Duodenal mucosa (tissue), 2 donors: ENCODE data around the gene INMT.

Source experiments
- H3K27ac ChIP-seq: one replicate; pipeline ENCODE4 v1.7.0; 2013; ENCODE audit warnings: low read depth, low read length
- H3K27me3 ChIP-seq, 2 donors: one replicate each; pipeline ENCODE4 v1.7.0; 2013; ENCODE audit warnings: low read length in 2 of 2, control low read depth in 1 of 2; ENCODE audit not compliant: insufficient read depth in 2 of 2, control insufficient read depth in 1 of 2
- H3K36me3 ChIP-seq, 2 donors: one replicate each; pipeline ENCODE4 v1.7.0; 2013; ENCODE audit warnings: low read length in 2 of 2, control low read depth in 1 of 2; ENCODE audit not compliant: insufficient read depth in 2 of 2, control insufficient read depth in 1 of 2
- H3K4me1 ChIP-seq, 2 donors: one replicate each; pipeline ENCODE4 v1.7.0; 2013; ENCODE audit warnings: low read length in 2 of 2, control low read depth in 1 of 2; ENCODE audit not compliant: insufficient read depth in 2 of 2, control insufficient read depth in 1 of 2
- H3K4me3 ChIP-seq, 2 donors: one replicate each; pipeline ENCODE4 v1.7.0; 2013; ENCODE audit warnings: low read length in 2 of 2, low read depth in 1 of 2
- H3K9ac ChIP-seq, 2 donors: one replicate each; pipeline ENCODE4 v1.7.0; 2013; ENCODE audit warnings: low read length in 2 of 2, low read depth in 1 of 2
- H3K9me3 ChIP-seq, 2 donors: one replicate each; pipeline ENCODE4 v1.7.0; 2013; ENCODE audit warnings: low read length in 2 of 2, control low read depth in 1 of 2; ENCODE audit not compliant: control insufficient read depth in 1 of 2

INMT gene

DNA sequence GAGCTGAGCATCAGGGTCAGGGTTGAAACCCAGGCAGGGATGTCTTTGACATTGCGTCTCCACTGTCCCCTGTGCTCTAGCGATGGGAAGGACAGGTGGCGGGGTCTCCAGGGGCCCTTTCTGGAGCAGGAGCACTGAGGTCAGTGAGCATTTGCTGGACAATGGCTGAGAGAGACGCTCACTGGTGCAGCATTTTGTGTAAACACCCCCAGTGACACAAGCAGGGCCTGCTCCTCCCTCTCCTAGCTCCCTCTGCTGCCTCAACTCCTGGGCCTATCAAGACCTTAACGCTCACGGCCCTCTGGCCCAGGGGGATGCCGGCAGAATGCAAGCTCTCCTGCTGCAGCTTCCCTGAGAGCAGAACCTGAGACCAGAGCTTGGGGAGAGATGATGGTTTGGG is 17.4 kb upstream of the INMT start:
- no peak overlapping the region for H3K27ac ChIP-seq
- no peaks in the 10 kb centered on the region for H3K9me3 ChIP-seq
- no peak overlapping the region for H3K4me3 ChIP-seq
- no peaks in the 10 kb centered on the region for H3K4me1 ChIP-seq
- peaks cover 0 to 5% of the 10 kb centered on the region in 2 donors for H3K27me3 ChIP-seq
- no peak overlapping the region for H3K9ac ChIP-seq
- no peaks in the 10 kb centered on the region for H3K36me3 ChIP-seq

DNA sequence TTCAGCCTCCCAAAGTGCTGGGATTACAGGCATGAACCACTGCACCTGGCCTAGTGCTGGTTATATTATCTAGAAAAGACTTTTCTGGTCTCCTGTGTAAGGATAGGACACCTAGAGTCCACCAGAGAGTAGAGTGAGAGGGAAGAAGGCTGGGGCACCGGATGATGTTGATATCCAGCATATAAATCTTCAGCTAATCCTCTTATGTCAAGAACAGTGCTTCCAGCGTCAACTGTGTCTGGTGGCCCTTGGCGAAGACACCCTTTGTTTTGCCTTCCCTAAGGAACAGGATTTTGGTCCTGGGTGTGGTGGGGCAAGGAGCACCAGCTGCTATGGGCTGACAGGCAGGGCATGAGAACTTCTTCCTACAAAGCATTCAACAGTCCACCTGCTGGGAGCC is 16.3 kb upstream of the INMT start:
- Histone ChIP-seq H3K27ac (no peak overlapping the region), H3K4me3 (no peak overlapping the region), H3K4me1 (peaks cover 0 to 4% of the 10 kb centered on the region in 2 donors), H3K9ac (no peak overlapping the region), H3K9me3 (no peaks in the 10 kb centered on the region), H3K27me3 (no peaks in the 10 kb centered on the region), H3K36me3 (no peaks in the 10 kb centered on the region)

GRCh38 chr7:30736291-30736690 is 15.6 kb upstream of the INMT start:
- no peaks in the 10 kb centered on the region for H3K9me3 ChIP-seq
- H3K9ac ChIP-seq: no peak overlapping the region
- no peaks in the 10 kb centered on the region for H3K36me3 ChIP-seq
- H3K27ac ChIP-seq: no peak overlapping the region
- peaks cover 0 to 5% of the 10 kb centered on the region in 2 donors for H3K4me1 ChIP-seq
- H3K27me3 ChIP-seq: no peaks in the 10 kb centered on the region
- H3K4me3 ChIP-seq: no peak overlapping the region

- no peaks in the 10 kb centered on the region for H3K36me3 ChIP-seq
- H3K4me1 ChIP-seq: peaks cover 0 to 5% of the 10 kb centered on the region in 2 donors
- H3K9ac ChIP-seq: no peak overlapping the region
- H3K27ac ChIP-seq: no peak overlapping the region
- H3K9me3 ChIP-seq: no peaks in the 10 kb centered on the region
- no peak overlapping the region for H3K4me3 ChIP-seq
- no peaks in the 10 kb centered on the region for H3K27me3 ChIP-seq
These were observed 13.7 kb upstream of the INMT start for GRCh38 chr7:30738026-30738915.

- H3K27ac ChIP-seq: no peak overlapping the region
- no peaks in the 10 kb centered on the region for H3K27me3 ChIP-seq
- H3K9me3 ChIP-seq: no peaks in the 10 kb centered on the region
- H3K9ac ChIP-seq: no peak overlapping the region
- no peak overlapping the region for H3K4me3 ChIP-seq
- no peaks in the 10 kb centered on the region for H3K36me3 ChIP-seq
- peaks cover 0 to 5% of the 10 kb centered on the region in 2 donors for H3K4me1 ChIP-seq
These were observed 12.2 kb upstream of the INMT start for GRCh38 chr7:30739691-30740090.

- Histone ChIP-seq H3K27ac (no peak overlapping the region), H3K36me3 (no peaks in the 10 kb centered on the region), H3K4me3 (no peak overlapping the region), H3K27me3 (no peaks in the 10 kb centered on the region), H3K9me3 (no peaks in the 10 kb centered on the region), H3K9ac (peak overlapping the region in 1 of 2 donors; percentile 4), H3K4me1 (peaks cover 0 to 5% of the 10 kb centered on the region in 2 donors)
These were observed 11.3 kb upstream of the INMT start for GRCh38 chr7:30740417-30741181.

DNA sequence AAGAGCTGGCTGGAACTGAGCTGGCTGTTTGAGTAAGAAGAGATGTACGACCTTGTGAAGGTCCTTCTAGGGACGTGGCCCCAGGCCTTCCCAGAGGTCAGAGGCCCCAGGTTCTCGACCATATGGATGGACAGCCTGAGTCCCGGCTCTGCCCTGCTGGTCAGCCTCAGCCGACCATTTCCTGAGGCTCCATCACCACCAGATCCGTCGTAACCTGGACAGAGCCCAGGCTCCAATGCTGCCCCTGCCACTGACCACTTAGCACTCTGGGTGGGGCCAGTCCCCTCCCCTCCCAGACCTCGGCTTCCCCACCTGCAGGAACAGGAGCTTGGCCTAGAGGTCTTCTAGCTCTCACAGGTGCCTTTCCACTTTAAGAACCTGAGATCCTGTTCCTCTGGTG is 10.6 kb upstream of the INMT start:
- no peaks in the 10 kb centered on the region for H3K9me3 ChIP-seq

DNA sequence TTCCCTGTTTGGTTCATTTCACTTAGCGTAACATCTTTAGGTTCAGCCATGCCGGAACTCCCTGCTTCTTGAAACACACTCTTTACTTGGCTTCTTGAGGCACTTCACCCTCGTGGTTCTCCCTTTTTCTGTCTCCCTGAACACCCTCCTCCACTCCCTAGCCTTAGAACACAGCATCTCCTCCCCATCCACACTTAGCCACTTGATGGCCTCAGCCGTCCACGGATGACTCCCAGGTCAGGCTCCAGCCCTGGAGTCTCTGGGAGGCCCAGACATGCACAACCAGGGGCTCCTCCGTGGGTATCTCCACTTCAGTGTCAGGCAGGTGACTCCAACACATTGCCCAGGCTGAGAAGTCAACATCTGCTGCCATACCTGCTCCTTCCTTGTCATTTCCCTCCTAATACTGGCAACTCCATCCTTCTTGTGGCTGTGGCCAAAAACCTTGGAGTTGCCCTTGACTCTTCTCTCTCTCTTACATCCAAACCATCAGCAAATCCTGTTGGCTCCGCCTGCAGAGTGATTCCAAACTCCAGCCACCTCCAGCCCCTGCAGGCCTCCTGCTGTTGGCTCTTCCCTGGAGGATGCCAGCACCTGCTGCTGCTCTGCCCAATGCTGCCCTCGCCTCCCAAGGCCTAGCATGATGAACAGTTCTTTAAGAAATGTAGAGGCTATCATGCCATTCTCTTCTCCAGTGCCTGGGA is 8.4 kb upstream of the INMT start:
- Histone ChIP-seq H3K27ac (no peak overlapping the region), H3K36me3 (no peaks in the 10 kb centered on the region), H3K27me3 (no peaks in the 10 kb centered on the region), H3K9me3 (no peaks in the 10 kb centered on the region), H3K4me1 (peaks cover 0 to 5% of the 10 kb centered on the region in 2 donors), H3K4me3 (no peak overlapping the region), H3K9ac (no peak overlapping the region)

More for the DNA sequence above, 10.6 kb upstream of the INMT start:
- Histone ChIP-seq H3K4me1 (peaks cover 0 to 5% of the 10 kb centered on the region in 2 donors), H3K27me3 (no peaks in the 10 kb centered on the region), H3K27ac (no peak overlapping the region), H3K36me3 (no peaks in the 10 kb centered on the region), H3K4me3 (no peak overlapping the region), H3K9ac (no peak overlapping the region)

DNA sequence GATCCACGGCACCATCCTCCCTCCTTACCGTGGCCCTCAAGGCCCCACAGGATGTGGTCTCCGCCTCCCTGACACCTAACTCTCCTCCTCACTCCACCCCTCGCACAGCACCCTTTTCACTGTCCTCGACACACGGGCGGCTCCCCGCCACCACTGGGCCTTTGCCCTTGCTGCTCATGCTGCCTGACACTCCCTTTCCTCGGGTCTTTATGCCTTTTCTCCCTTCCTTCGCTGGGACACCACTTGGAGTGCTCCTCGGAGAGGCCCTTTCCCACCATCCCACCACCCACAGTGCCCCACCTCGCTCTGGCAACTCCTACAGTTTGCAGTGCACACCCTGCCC is 7.9 kb upstream of the INMT start:
- Histone ChIP-seq H3K9me3 (no peaks in the 10 kb centered on the region), H3K27ac (no peak overlapping the region), H3K27me3 (no peaks in the 10 kb centered on the region), H3K9ac (no peak overlapping the region), H3K36me3 (no peaks in the 10 kb centered on the region), H3K4me1 (peaks cover 0 to 5% of the 10 kb centered on the region in 2 donors), H3K4me3 (no peak overlapping the region)
